ENCODE measurements around the gene CEP170. TPM values are rescaled to one million over a fixed set of nuclear protein-coding genes. Genes with fewer than 3 reads are reported as not detected.
"Not testable (repeated sequence)": the region's sequence is repeated elsewhere in the genome, so short reads cannot be mapped to it uniquely, and the experiment has no call there.

CEP170 gene
- total RNA-seq, 2 donors from 2014 or later, result 73.7 to 77.0 TPM

GRCh38 chr1:243105652-243106332, 149.3 kb downstream of the CEP170 start:
- intact Hi-C loops (cut with DNase I); DNase-seq (ENCODE audit: low spot score): not testable (repeated sequence)

- intact Hi-C loops (cut with DNase I); DNase-seq (ENCODE audit: low spot score): not testable (repeated sequence)
These were observed 150.0 kb downstream of the CEP170 start for GRCh38 chr1:243105104-243105503.

GRCh38 chr1:243104452-243104851, 150.6 kb downstream of the CEP170 start:
- intact Hi-C loops (cut with DNase I); DNase-seq (ENCODE audit: low spot score): not testable (repeated sequence)

GRCh38 chr1:243101551-243102050, 153.5 kb downstream of the CEP170 start:
- intact Hi-C loops (cut with DNase I); DNase-seq (ENCODE audit: low spot score): not testable (repeated sequence)

GRCh38 chr1:243087368-243087767, 167.7 kb downstream of the CEP170 start:
- DNase-seq (ENCODE audit: low spot score); intact Hi-C loops (cut with DNase I): not testable (repeated sequence)

Other genes starting within 250 kb of the CEP170 start
- 10 to 100 TPM; 40.8 to 52.1 TPM for gene SDCCAG8, start 760 bp upstream of the CEP170 start, total RNA-seq

Data from posterior vena cava (tissue), 2 donors.